K562 (cell line): ENCODE results near the gene MED16. TPM values are rescaled to one million over a fixed set of nuclear protein-coding genes. Genes with fewer than 3 reads are reported as not detected.

Experiments
- ATAC-seq: fragments of 200-7000 bp; cut with Tn5 transposase; 3 replicates; pipeline ENCODE4 v1.9.1; 2020; ENCODE audit warnings: moderate library complexity
- BruUV-seq: library from RNA; stranded (reverse); fragments of 400-500 nt; replicated peaks from 2 replicates; lab custom pipeline; 2021; lab: Mats Ljungman, UMichigan
- CTCF ChIA-PET: fragments of 300-600 bp; formaldehyde crosslinking; extraction: SDS; loops from one replicate; lab custom pipeline; 2021; ENCODE audit warnings: low intra/inter-chr PET ratio; lab: Yijun Ruan, JAX
- POLR2A ChIA-PET: fragments of 300-600, 350-650 bp; sonication (Branson Sonifier 250); formaldehyde crosslinking; extraction: SDS; loops from one replicate; lab custom pipeline; 2021; ENCODE audit warnings: antibody characterized with exemption, inconsistent platforms; lab: Yijun Ruan, JAX
- DNase-seq, 4 experiments: peaks; one replicate each; pipeline versions ENCODE4 v3.0.0 to v3.0.0-alpha.2; 2011 to 2018; ENCODE audit warnings: low spot score in 3 of 4, mixed read lengths in 3 of 4; ENCODE audit errors: extremely low read depth in 1 of 4
- FAIRE-seq: peaks from 2 replicates; lab custom pipeline; 2011; peaks lifted over from hg19 to GRCh38; lab: Jason Lieb, UNC
- H2AFZ ChIP-seq: 2 replicates; pipeline ENCODE4 v1.6.0; 2011; ENCODE audit warnings: low read depth, low read length, control low read depth, inconsistent platforms
- H3K27ac ChIP-seq: fragments of 200-600 bp; 3 replicates; pipeline ENCODE4 v1.8.0; 2011; ENCODE audit warnings: low read depth, mild to moderate bottlenecking, control low read depth, inconsistent platforms, low read length, moderate library complexity, mixed read lengths; ENCODE audit errors: extremely low read depth
- H3K27me3 ChIP-seq, 2 experiments: fragments of 300-600 bp in 1 of 2; 2 replicates in 1 of 2; 3 replicates in 1 of 2; pipeline versions ENCODE4 v1.6.0 to v1.8.0; 2011; ENCODE audit warnings: inconsistent platforms in 2 of 2, low read length in 2 of 2, mild to moderate bottlenecking in 1 of 2, mixed read lengths in 1 of 2, moderate library complexity in 1 of 2; ENCODE audit not compliant: control insufficient read depth in 2 of 2, insufficient read depth in 2 of 2
- H3K36me3 ChIP-seq: fragments of 300-600 bp; 3 replicates; pipeline ENCODE4 v1.8.0; 2011; ENCODE audit warnings: mild to moderate bottlenecking, low read length, inconsistent platforms; ENCODE audit not compliant: control insufficient read depth, insufficient read depth
- H3K4me1 ChIP-seq, 2 experiments: fragments of 200-600 bp in 1 of 2; replicated peaks in 1 of 2; 2 replicates in 1 of 2; 3 replicates in 1 of 2; pipeline versions ENCODE4 v1.5.1 to v1.8.0; 2011; ENCODE audit warnings: inconsistent platforms in 2 of 2, low read length in 2 of 2, mild to moderate bottlenecking in 1 of 2, mixed read lengths in 1 of 2, moderate library complexity in 1 of 2; ENCODE audit not compliant: control insufficient read depth in 2 of 2, insufficient read depth in 2 of 2
- H3K4me2 ChIP-seq: 2 replicates; pipeline ENCODE4 v1.6.1; 2011; ENCODE audit warnings: low read length, control low read depth, inconsistent platforms, mixed read lengths; ENCODE audit not compliant: insufficient read depth
- H3K4me3 ChIP-seq: fragments of 200-600 bp; sonication (generic), shearing (Covaris generic); 2 replicates; pipeline ENCODE4 v1.5.1; 2016; ENCODE audit warnings: control low read depth, inconsistent platforms
- H3K79me2 ChIP-seq: fragments of 200-600 bp; 3 replicates; pipeline ENCODE4 v1.8.0; 2011; ENCODE audit warnings: low read length, inconsistent platforms; ENCODE audit not compliant: control insufficient read depth, insufficient read depth
- H3K9ac ChIP-seq, 2 experiments: 2 replicates each; pipeline versions ENCODE4 v1.6.0 to v1.6.1; 2011; ENCODE audit warnings: low read depth in 2 of 2, low read length in 2 of 2, control low read depth in 1 of 2, inconsistent platforms in 1 of 2, mild to moderate bottlenecking in 1 of 2, mixed read lengths in 1 of 2; ENCODE audit not compliant: insufficient read depth in 1 of 2
- H3K9me1 ChIP-seq: one replicate; pipeline ENCODE4 v1.6.0; 2011; ENCODE audit warnings: inconsistent platforms, mild to moderate bottlenecking, low read length, moderate library complexity; ENCODE audit not compliant: control insufficient read depth, insufficient read depth
- H3K9me3 ChIP-seq: replicated peaks from 2 replicates; pipeline ENCODE4 v1.5.1; 2011; ENCODE audit warnings: low read depth, low read length, inconsistent platforms; ENCODE audit not compliant: control insufficient read depth, insufficient read depth
- H4K20me1 ChIP-seq: replicated peaks from 2 replicates; pipeline ENCODE4 v1.6.1; 2011; ENCODE audit warnings: low read length, inconsistent platforms, mixed read lengths; ENCODE audit not compliant: control insufficient read depth, insufficient read depth
- HNRNPUL1 ChIP-seq: fragments of 200-400 bp; formaldehyde crosslinking; IDR thresholded peaks from 2 replicates; pipeline ENCODE4 v1.6.1; 2017; ENCODE audit warnings: low read length
- MAX ChIP-seq: sonication (generic); formaldehyde crosslinking; IDR thresholded peaks from 2 replicates; pipeline ENCODE4 v1.9.0; 2022; ENCODE audit warnings: mild to moderate bottlenecking, missing genetic modification reagents
- PYGO2 ChIP-seq: fragments of 450-650 bp; IDR thresholded peaks from 2 replicates; pipeline ENCODE4 v1.6.1; 2016; ENCODE audit warnings: mild to moderate bottlenecking, missing genetic modification characterization, moderate library complexity, missing compliant biosample characterization
- SMARCA5 ChIP-seq: fragments of 450-650 bp; IDR thresholded peaks from 2 replicates; pipeline ENCODE4 v1.6.1; 2016
- TAF7 ChIP-seq: fragments of 450-650 bp; IDR thresholded peaks from 2 replicates; pipeline ENCODE4 v1.6.1; 2016; ENCODE audit warnings: missing genetic modification characterization, missing compliant biosample characterization
- TARDBP ChIP-seq: fragments of 450-650 bp; IDR thresholded peaks from 2 replicates; pipeline ENCODE4 v1.6.1; 2016
- ZNF263 ChIP-seq: sonication (generic); formaldehyde crosslinking; IDR thresholded peaks from 2 replicates; pipeline ENCODE4 v1.8.0; 2022; ENCODE audit warnings: mild to moderate bottlenecking, missing genetic modification reagents, borderline replicate concordance
- ZSCAN32 ChIP-seq: fragments of 450-650 bp; formaldehyde crosslinking; IDR thresholded peaks from 2 replicates; pipeline ENCODE4 v1.4.0; 2020; ENCODE audit warnings: mild to moderate bottlenecking, moderate library complexity
- WGBS: fragments of 100-300 bp; shearing (Covaris generic); methylation state at CpG from one replicate; pipeline ENCODE4 v1.1.6; 2016; ENCODE audit warnings: low coverage, mixed read lengths; ENCODE audit not compliant: insufficient coverage; ENCODE audit errors: missing lambda C conversion rate; 5-methylcytosine and 5-hydroxymethylcytosine counted together
- in situ Hi-C: fragments of 300-500 bp; cut with MboI; formaldehyde crosslinking; loops from 4 replicates; pipeline ENCODE4 v1.15.0; 2018; ENCODE audit warnings: inconsistent platforms, mixed read lengths
- intact Hi-C: fragments of 100-400 bp; cut with micrococcal nuclease; formaldehyde crosslinking; loops from 2 replicates; pipeline ENCODE4 v1.14.2; 2022
- polyA plus RNA-seq, 8 experiments: library from polyadenylated mRNA; depleted of rRNA in 4 of 8; stranded (reverse) in 5 of 8; unstranded in 3 of 8; fragments of >200 nt; fragmentation: Nextera tagmentation in 2 of 8; fragmentation: Illumina TruSeq in 1 of 8; extraction: Ambion mirVana in 2 of 8; extraction: Trizol in 1 of 8; gene quantifications; 2 replicates each; pipeline versions ENCODE4 v1.2.1 to v1.2.3, GENCODE V29; 2011 to 2014; ENCODE audit warnings: inconsistent platforms in 1 of 8, missing spikeins in 1 of 8
- total RNA-seq, 7 experiments: library from RNA; depleted of rRNA in 6 of 7; stranded (reverse); fragments of >200 nt in 6 of 7; fragmentation: Illumina TruSeq in 2 of 7; extraction: Trizol in 2 of 7; gene quantifications; 2 replicates each; pipeline versions ENCODE4 v1.2.1 to v1.2.3, GENCODE V29; 2011 to 2021; ENCODE audit warnings: low replicate concordance in 1 of 7
- TF ChIP-seq, protein P1 (sequence below): fragments of 450-650 bp; formaldehyde crosslinking; IDR thresholded peaks from 2 replicates; pipeline ENCODE4 v1.4.0; 2020; ENCODE audit warnings: mild to moderate bottlenecking, moderate library complexity

MED16 gene
- total and polyA plus RNA-seq, 9 of the 15 experiments (the other 6 are each of a cell fraction or from before 2014, with no cell fraction given) = 0.89 to 59.9 (median 8.6) TPM

DNA sequence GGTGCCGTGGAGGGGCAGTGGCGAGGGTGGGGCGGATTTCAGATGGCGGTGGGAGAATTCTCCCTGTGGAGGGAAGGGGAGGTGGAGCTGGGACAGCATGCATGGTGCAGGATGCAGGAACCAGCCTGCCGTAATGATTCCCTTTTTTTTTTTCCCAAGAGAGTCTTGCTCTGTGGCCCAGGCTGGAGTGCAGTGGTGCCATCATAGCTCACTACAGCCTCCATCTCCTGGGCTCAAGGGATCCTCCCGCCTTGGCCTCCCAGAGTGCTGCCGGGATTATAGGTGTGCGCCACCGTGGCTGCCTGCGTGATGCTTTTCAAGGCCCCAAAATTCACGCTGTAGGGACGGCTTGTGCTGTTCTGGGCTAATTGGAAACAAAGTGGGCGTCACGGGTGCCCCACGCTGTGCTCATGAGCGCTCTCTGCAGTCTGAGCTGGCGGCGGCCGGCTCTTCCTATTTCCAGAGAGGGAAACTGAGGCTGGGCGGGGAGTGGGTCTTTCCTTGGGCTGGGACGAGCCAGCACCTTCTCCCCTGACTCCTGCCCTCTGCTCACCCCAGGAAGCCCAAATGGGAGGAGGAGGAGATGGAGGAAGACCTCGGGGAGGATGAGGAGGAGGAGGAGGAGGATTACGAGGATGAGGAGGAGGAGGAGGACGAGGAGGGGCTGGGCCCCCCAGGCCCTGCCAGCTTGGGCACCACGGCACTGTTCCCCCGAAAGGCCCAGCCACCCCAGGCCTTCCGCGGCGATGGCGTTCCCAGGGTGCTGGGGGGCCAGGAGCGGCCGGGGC lies 39.1 kb upstream of the MED16 start:
- in situ Hi-C loops = no loop called here
- Histone ChIP-seq H4K20me1 (no peaks in the 10 kb centered on the region; the same call in 1 of the 2 replicates), H3K36me3 (peaks cover 80% of the 10 kb centered on the region; the same call in 2 of the 3 replicates), H3K9me1 (no peaks in the 10 kb centered on the region), H3K9ac (0 out of 4 replicates have a peak overlapping the region, but pooled peaks of 1 of the 2 experiments have one; percentile 17), H2AFZ (no peak overlapping the region), H3K27ac (no peak overlapping the region), H3K9me3 (no peaks in the 10 kb centered on the region), H3K4me3 (no peak overlapping the region), H3K27me3 (no peaks in the 10 kb centered on the region)
- ChIA-PET POLR2A (interaction anchor here (0.9 to 1.6 kb wide), 2 partner anchors 9 to 10 kb away, joined by 4 read pairs; no protein-coding TSS in a partner anchor), CTCF (no interaction called here)
- FAIRE-seq = no peak
- ATAC-seq = no peak
- intact Hi-C loops = no loop called here
- TF ChIP-seq TARDBP (no peak), MAX (CRISPR knock-in tag) (no peak), HNRNPUL1 (no peak), ZNF263 (CRISPR knock-in tag) (peak; percentile 60; the same call in 1 of the 2 replicates), ZSCAN32 (CRISPR knock-in tag) (no peak), PYGO2 (tag) (no peak), TAF7 (no peak), SMARCA5 (no peak)
- TF ChIP-seq, protein P1, sequence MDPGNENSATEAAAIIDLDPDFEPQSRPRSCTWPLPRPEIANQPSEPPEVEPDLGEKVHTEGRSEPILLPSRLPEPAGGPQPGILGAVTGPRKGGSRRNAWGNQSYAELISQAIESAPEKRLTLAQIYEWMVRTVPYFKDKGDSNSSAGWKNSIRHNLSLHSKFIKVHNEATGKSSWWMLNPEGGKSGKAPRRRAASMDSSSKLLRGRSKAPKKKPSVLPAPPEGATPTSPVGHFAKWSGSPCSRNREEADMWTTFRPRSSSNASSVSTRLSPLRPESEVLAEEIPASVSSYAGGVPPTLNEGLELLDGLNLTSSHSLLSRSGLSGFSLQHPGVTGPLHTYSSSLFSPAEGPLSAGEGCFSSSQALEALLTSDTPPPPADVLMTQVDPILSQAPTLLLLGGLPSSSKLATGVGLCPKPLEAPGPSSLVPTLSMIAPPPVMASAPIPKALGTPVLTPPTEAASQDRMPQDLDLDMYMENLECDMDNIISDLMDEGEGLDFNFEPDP (CRISPR knock-in tag) = no peak
- TF ChIP-seq, all 486 proteins: peak for 1
- peaks cover 78% of the 10 kb centered on the region for H3K79me2 ChIP-seq
- BruUV-seq = no TSS peak
- no peak for DNase-seq
- WGBS = 93% methylated on average over 20 of the region's 32 CpGs
- H3K4me2 ChIP-seq = no peak overlapping the region
- H3K4me1 ChIP-seq = peaks cover 0 to 60% of the 10 kb centered on the region in 2 experiments; a peak in 4 of 5 replicates
